Mononuclear cell (primary cell): ENCODE results near the gene USP17L21. TPM values are rescaled to one million over a fixed set of nuclear protein-coding genes. Genes with fewer than 3 reads are reported as not detected.
"Not testable (repeated sequence)": the region's sequence is repeated elsewhere in the genome, so short reads cannot be mapped to it uniquely, and the experiment has no call there.

Source experiments
- H3K27me3 ChIP-seq: 2 replicates; pipeline ENCODE4 v1.6.0; 2011; ENCODE audit warnings: low read length, control low read depth; ENCODE audit not compliant: insufficient read depth
- H3K4me1 ChIP-seq: 2 replicates; pipeline ENCODE4 v1.5.1; 2011; ENCODE audit warnings: mild to moderate bottlenecking, low read length, control low read depth; ENCODE audit not compliant: insufficient read depth
- H3K4me3 ChIP-seq: 2 replicates; pipeline ENCODE4 v1.5.1; 2011; ENCODE audit warnings: mild to moderate bottlenecking, low read length, moderate library complexity
- H3K9me3 ChIP-seq: 2 replicates; pipeline ENCODE4 v1.5.1; 2011; ENCODE audit warnings: low read depth, mild to moderate bottlenecking, control low read depth, low read length
- total RNA-seq: library from RNA; depleted of rRNA; stranded (reverse); fragments of >200 nt; gene quantifications from one replicate; pipeline ENCODE4 v1.2.3, GENCODE V29; 2012

Gene USP17L21, protein sequence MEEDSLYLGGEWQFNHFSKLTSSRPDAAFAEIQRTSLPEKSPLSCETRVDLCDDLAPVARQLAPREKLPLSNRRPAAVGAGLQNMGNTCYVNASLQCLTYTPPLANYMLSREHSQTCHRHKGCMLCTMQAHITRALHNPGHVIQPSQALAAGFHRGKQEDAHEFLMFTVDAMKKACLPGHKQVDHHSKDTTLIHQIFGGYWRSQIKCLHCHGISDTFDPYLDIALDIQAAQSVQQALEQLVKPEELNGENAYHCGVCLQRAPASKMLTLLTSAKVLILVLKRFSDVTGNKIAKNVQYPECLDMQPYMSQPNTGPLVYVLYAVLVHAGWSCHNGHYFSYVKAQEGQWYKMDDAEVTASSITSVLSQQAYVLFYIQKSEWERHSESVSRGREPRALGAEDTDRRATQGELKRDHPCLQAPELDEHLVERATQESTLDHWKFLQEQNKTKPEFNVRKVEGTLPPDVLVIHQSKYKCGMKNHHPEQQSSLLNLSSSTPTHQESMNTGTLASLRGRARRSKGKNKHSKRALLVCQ
- not detected for total RNA-seq

- not testable (repeated sequence) for H3K9me3 ChIP-seq, H3K4me1 ChIP-seq, H3K4me3 ChIP-seq, H3K27me3 ChIP-seq
These were observed at the start of gene USP17L21 for GRCh38 chr4:9262572-9262971. USP17L21 (plus strand) TSS chr4:9262872; CDS start chr4:9262872, 0 bp downstream.

GRCh38 chr4:9214701-9215100, 48.0 kb upstream of the USP17L21 start:
- H3K27me3 ChIP-seq, result not testable (repeated sequence)

DNA sequence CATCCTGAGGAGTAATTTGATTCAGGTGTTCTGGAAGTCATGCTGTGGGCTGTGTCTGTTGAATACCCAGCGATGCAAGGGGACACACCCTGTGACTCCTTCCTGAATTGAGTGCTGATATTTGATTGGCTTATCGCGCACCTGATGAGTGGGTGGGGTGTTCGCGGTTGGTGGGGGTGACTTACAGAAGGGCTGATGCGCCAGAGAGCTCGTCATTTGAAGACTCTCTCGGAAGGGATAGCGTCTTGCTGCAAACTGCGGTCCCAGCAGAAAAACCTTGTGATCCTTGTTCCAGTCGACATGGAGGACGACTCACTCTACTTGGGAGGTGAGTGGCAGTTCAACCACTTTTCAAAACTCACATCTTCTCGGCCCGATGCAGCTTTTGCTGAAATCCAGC, 47.6 kb upstream of the USP17L21 start, which contains the start of gene USP17L11:
USP17L11 (plus strand) TSS at position 301 of the 400 bp plus-strand sequence; CDS start at position 301, 0 bp downstream.
- H3K9me3 ChIP-seq, H3K4me1 ChIP-seq, H3K27me3 ChIP-seq: not testable (repeated sequence)

More at GRCh38 chr4:9214701-9215100, 48.0 kb upstream of the USP17L21 start:
- H3K4me1 ChIP-seq, H3K4me3 ChIP-seq, H3K9me3 ChIP-seq: not testable (repeated sequence)

DNA sequence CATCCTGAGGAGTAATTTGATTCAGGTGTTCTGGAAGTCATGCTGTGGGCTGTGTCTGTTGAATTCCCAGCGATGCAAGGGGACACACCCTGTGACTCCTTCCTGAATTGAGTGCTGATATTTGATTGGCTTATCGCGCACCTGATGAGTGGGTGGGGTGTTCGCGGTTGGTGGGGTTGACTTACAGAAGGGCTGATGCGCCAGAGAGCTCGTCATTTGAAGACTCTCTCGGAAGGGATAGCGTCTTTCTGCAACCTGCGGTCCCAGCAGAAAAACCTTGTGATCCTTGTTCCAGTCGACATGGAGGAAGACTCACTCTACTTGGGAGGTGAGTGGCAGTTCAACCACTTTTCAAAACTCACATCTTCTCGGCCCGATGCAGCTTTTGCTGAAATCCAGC, 42.8 kb upstream of the USP17L21 start, which contains the start of gene USP17L12:
USP17L12 (plus strand) TSS at position 301 of the 400 bp plus-strand sequence; CDS start at position 301, 0 bp downstream.
- H3K4me1 ChIP-seq, H3K4me3 ChIP-seq, H3K9me3 ChIP-seq, H3K27me3 ChIP-seq: not testable (repeated sequence)

More for the DNA sequence above, 47.6 kb upstream of the USP17L21 start, which contains the start of gene USP17L11:
- not testable (repeated sequence) for H3K4me3 ChIP-seq

GRCh38 chr4:9224596-9224995, 38.1 kb upstream of the USP17L21 start, which contains the start of gene USP17L13:
USP17L13 (plus strand) TSS chr4:9224896; CDS start chr4:9224896, 0 bp downstream.
- not testable (repeated sequence) for H3K4me1 ChIP-seq, H3K9me3 ChIP-seq, H3K27me3 ChIP-seq, H3K4me3 ChIP-seq

DNA sequence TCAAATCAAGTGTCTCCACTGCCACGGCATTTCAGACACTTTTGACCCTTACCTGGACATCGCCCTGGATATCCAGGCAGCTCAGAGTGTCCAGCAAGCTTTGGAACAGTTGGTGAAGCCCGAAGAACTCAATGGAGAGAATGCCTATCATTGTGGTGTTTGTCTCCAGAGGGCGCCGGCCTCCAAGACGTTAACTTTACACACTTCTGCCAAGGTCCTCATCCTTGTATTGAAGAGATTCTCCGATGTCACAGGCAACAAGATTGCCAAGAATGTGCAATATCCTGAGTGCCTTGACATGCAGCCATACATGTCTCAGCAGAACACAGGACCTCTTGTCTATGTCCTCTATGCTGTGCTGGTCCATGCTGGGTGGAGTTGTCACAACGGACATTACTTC, 32.4 kb upstream of the USP17L21 start:
- not testable (repeated sequence) for H3K4me1 ChIP-seq, H3K4me3 ChIP-seq, H3K9me3 ChIP-seq, H3K27me3 ChIP-seq

DNA sequence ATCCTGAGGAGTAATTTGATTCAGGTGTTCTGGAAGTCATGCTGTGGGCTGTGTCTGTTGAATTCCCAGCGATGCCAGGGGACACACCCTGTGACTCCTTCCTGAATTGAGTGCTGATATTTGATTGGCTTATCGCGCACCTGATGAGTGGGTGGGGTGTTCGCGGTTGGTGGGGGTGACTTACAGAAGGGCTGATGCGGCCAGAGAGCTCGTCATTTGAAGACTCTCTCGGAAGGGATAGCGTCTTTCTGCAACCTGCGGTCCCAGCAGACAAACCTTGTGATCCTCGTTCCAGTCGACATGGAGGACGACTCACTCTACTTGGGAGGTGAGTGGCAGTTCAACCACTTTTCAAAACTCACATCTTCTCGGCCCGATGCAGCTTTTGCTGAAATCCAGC, 28.6 kb upstream of the USP17L21 start, which contains the start of gene USP17L15:
USP17L15 (plus strand) TSS at position 301 of the 400 bp plus-strand sequence; CDS start at position 301, 0 bp downstream.
- not testable (repeated sequence) for H3K4me1 ChIP-seq, H3K9me3 ChIP-seq, H3K4me3 ChIP-seq, H3K27me3 ChIP-seq

- H3K4me3 ChIP-seq, H3K27me3 ChIP-seq, H3K4me1 ChIP-seq, H3K9me3 ChIP-seq: not testable (repeated sequence)
These were observed 24.2 kb upstream of the USP17L21 start for GRCh38 chr4:9238461-9238860.

GRCh38 chr4:9243579-9243978, 19.1 kb upstream of the USP17L21 start, which contains the start of gene USP17L17:
USP17L17 (plus strand) TSS chr4:9243879; CDS start chr4:9243879, 0 bp downstream.
- not testable (repeated sequence) for H3K9me3 ChIP-seq, H3K27me3 ChIP-seq

DNA sequence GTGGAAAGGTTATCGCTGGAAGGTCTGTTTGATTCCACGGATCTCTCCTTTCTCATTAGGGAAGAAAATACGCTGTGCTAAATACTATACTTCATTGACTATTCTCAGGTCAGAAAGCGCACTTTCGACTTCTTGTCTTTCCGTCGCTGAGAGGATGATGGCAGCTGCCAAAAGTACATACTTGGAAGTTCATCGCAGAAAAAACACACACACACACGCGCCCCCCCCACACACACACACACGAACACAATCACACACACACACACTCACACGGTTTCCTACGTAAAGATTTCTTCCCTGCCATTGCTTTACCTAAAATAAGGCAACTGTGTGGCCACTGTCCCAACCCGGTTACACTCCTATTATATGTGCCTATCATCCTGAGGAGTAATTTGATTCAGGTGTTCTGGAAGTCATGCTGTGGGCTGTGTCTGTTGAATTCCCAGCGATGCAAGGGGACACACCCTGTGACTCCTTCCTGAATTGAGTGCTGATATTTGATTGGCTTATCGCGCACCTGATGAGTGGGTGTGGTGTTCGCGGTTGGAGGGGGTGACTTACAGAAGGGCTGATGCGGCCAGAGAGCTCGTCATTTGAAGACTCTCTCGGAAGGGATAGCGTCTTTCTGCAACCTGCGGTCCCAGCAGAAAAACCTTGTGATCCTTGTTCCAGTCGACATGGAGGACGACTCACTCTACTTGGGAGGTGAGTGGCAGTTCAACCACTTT, 14.6 kb upstream of the USP17L21 start, which contains the start of gene USP17L18:
USP17L18 (plus strand) TSS at position 678 of the 728 bp plus-strand sequence; CDS start at position 678, 0 bp downstream.
- not testable (repeated sequence) for H3K4me1 ChIP-seq, H3K9me3 ChIP-seq, H3K27me3 ChIP-seq, H3K4me3 ChIP-seq

More at GRCh38 chr4:9243579-9243978, 19.1 kb upstream of the USP17L21 start, which contains the start of gene USP17L17:
- H3K4me1 ChIP-seq, H3K4me3 ChIP-seq: not testable (repeated sequence)

DNA sequence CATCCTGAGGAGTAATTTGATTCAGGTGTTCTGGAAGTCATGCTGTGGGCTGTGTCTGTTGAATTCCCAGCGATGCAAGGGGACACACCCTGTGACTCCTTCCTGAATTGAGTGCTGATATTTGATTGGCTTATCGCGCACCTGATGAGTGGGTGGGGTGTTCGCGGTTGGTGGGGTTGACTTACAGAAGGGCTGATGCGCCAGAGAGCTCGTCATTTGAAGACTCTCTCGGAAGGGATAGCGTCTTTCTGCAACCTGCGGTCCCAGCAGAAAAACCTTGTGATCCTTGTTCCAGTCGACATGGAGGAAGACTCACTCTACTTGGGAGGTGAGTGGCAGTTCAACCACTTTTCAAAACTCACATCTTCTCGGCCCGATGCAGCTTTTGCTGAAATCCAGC, 9.6 kb upstream of the USP17L21 start, which contains the start of gene USP17L19:
USP17L19 (plus strand) TSS at position 301 of the 400 bp plus-strand sequence; CDS start at position 301, 0 bp downstream.
- H3K4me1 ChIP-seq, H3K9me3 ChIP-seq, H3K27me3 ChIP-seq, H3K4me3 ChIP-seq: not testable (repeated sequence)

DNA sequence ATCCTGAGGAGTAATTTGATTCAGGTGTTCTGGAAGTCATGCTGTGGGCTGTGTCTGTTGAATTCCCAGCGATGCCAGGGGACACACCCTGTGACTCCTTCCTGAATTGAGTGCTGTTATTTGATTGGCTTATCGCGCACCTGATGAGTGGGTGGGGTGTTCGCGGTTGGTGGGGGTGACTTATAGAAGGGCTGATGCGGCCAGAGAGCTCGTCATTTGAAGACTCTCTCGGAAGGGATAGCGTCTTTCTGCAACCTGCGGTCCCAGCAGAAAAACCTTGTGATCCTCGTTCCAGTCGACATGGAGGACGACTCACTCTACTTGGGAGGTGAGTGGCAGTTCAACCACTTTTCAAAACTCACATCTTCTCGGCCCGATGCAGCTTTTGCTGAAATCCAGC, 4.8 kb upstream of the USP17L21 start, which contains the start of gene USP17L20:
USP17L20 (plus strand) TSS at position 301 of the 400 bp plus-strand sequence; CDS start at position 301, 0 bp downstream.
- H3K9me3 ChIP-seq, H3K4me3 ChIP-seq, H3K4me1 ChIP-seq, H3K27me3 ChIP-seq: not testable (repeated sequence)

DNA sequence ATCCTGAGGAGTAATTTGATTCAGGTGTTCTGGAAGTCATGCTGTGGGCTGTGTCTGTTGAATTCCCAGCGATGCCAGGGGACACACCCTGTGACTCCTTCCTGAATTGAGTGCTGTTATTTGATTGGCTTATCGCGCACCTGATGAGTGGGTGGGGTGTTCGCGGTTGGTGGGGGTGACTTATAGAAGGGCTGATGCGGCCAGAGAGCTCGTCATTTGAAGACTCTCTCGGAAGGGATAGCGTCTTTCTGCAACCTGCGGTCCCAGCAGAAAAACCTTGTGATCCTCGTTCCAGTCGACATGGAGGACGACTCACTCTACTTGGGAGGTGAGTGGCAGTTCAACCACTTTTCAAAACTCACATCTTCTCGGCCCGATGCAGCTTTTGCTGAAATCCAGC, 4.6 kb downstream of the USP17L21 start, which contains the start of gene USP17L22:
USP17L22 (plus strand) TSS at position 301 of the 400 bp plus-strand sequence; CDS start at position 301, 0 bp downstream.
- not testable (repeated sequence) for H3K9me3 ChIP-seq, H3K27me3 ChIP-seq, H3K4me3 ChIP-seq, H3K4me1 ChIP-seq

- H3K4me1 ChIP-seq, H3K27me3 ChIP-seq, H3K4me3 ChIP-seq, H3K9me3 ChIP-seq: not testable (repeated sequence)
These were observed 9.0 kb downstream of the USP17L21 start for GRCh38 chr4:9271719-9272118.
